ENCODE measurements around the gene EDIL3.
A peak's percentile ranks its signal among the peaks of the same experiment; 100 is the strongest.

Gene EDIL3

GRCh38 chr5:84279234-84279633 is 105.4 kb downstream of the EDIL3 start:
- no peak for DNase-seq
- intact Hi-C loops (cut with DNase I), result no loop called here

GRCh38 chr5:84275609-84276008 is 109.1 kb downstream of the EDIL3 start:
- intact Hi-C loops (cut with DNase I), result no loop called here
- DNase-seq, result no peak

GRCh38 chr5:84274585-84275468 is 109.9 kb downstream of the EDIL3 start:
- DNase-seq, result peak in 33 of 42 donors; percentile 23 to 86 (median 51)
- intact Hi-C loops (cut with DNase I), result no loop called here

GRCh38 chr5:84273517-84273883 is 111.2 kb downstream of the EDIL3 start:
- intact Hi-C loops (cut with DNase I), result no loop called here
- no peak for DNase-seq

- intact Hi-C loops (cut with DNase I), result no loop called here
- DNase-seq, result no peak
Observed at GRCh38 chr5:84272771-84273516, 111.7 kb downstream of the EDIL3 start.

- intact Hi-C loops (cut with DNase I), result no loop called here
- DNase-seq, result no peak
Observed at GRCh38 chr5:84265739-84266550, 118.7 kb downstream of the EDIL3 start.

- intact Hi-C loops (cut with DNase I), result no loop called here
- DNase-seq, result no peak
Observed at GRCh38 chr5:84265130-84265529, 119.5 kb downstream of the EDIL3 start.

GRCh38 chr5:84260939-84261338 is 123.7 kb downstream of the EDIL3 start:
- DNase-seq, result no peak
- intact Hi-C loops (cut with DNase I), result no loop called here

GRCh38 chr5:84260140-84260539 is 124.5 kb downstream of the EDIL3 start:
- intact Hi-C loops (cut with DNase I), result no loop called here
- DNase-seq, result no peak

- DNase-seq, result no peak
- intact Hi-C loops (cut with DNase I), result no loop called here
Observed at GRCh38 chr5:84259283-84260045, 125.2 kb downstream of the EDIL3 start.

- no peak for DNase-seq
- intact Hi-C loops (cut with DNase I), result no loop called here
Observed at GRCh38 chr5:84257061-84257460, 127.6 kb downstream of the EDIL3 start.

GRCh38 chr5:84255315-84255714 is 129.4 kb downstream of the EDIL3 start:
- DNase-seq, result no peak
- intact Hi-C loops (cut with DNase I), result no loop called here

- DNase-seq, result no peak
- intact Hi-C loops (cut with DNase I), result no loop called here
Observed at GRCh38 chr5:84253946-84254345, 130.7 kb downstream of the EDIL3 start.

GRCh38 chr5:84251503-84251902 is 133.2 kb downstream of the EDIL3 start:
- no peak for DNase-seq
- intact Hi-C loops (cut with DNase I), result no loop called here

GRCh38 chr5:84249918-84250630 is 134.6 kb downstream of the EDIL3 start:
- intact Hi-C loops (cut with DNase I), result no loop called here
- DNase-seq, result peak in 2 of 42 donors; percentile 16 to 17

- intact Hi-C loops (cut with DNase I), result no loop called here
- DNase-seq, result no peak
Observed at GRCh38 chr5:84248013-84248412, 136.7 kb downstream of the EDIL3 start.

- intact Hi-C loops (cut with DNase I), result no loop called here
- no peak for DNase-seq
Observed at GRCh38 chr5:84242286-84242685, 142.4 kb downstream of the EDIL3 start.

GRCh38 chr5:84239494-84239893 is 145.2 kb downstream of the EDIL3 start:
- intact Hi-C loops (cut with DNase I), result no loop called here
- DNase-seq, result no peak
